Mucosa of descending colon (tissue), 3 donors: ENCODE results near the gene TARBP2. TPM values are rescaled to one million over a fixed set of nuclear protein-coding genes. Genes with fewer than 3 reads are reported as not detected.

Experiments used
- ATAC-seq: fragments of 200-7000 bp; cut with Tn5 transposase; one replicate; pipeline ENCODE4 v1.9.1; 2020; ENCODE audit warnings: mild to moderate bottlenecking, moderate library complexity
- DNase-seq, 3 donors: peaks; one replicate each; pipeline ENCODE4 v3.0.0-alpha.2; 2020
- H3K36me3 ChIP-seq: fragments of 200-600 bp; one replicate; pipeline ENCODE4 v1.8.0; 2021; ENCODE audit warnings: low read depth, mild to moderate bottlenecking
- H3K4me1 ChIP-seq: fragments of 200-600 bp; one replicate; pipeline ENCODE4 v1.8.0; 2021; ENCODE audit warnings: low read depth, mild to moderate bottlenecking
- H3K4me3 ChIP-seq: fragments of 200-600 bp; one replicate; pipeline ENCODE4 v1.8.0; 2021; ENCODE audit warnings: mild to moderate bottlenecking
- H3K9me3 ChIP-seq: fragments of 200-600 bp; one replicate; pipeline ENCODE4 v1.8.0; 2021; ENCODE audit warnings: mild to moderate bottlenecking
- intact Hi-C, 2 donors: fragments of 100-400 bp; cut with DNase I in 1 of 2; cut with micrococcal nuclease in 1 of 2; formaldehyde crosslinking; loops; one replicate each; pipeline versions ENCODE4 v1.11.0 to v1.11.1; 2022; cut with DNase I, micrococcal nuclease
- long read RNA-seq, 2 donors: library from polyadenylated mRNA; unstranded; transcript quantifications; one replicate each; pipeline ENCODE4 v2.0.0, GENCODE V29; 2019 to 2021
- total RNA-seq, 3 donors: library from RNA; stranded (reverse); fragmentation: NEBNext Ultra II Directional in 2 of 3; extraction: Animal tissue kit (Norgen Biotek cat#: 25700) in 2 of 3; gene quantifications; one replicate each; pipeline versions ENCODE4 v1.2.1 to v1.2.4, GENCODE V29; 2021 to 2023
- TF ChIP-seq, protein P1 (sequence below): fragments of 200-600 bp; IDR thresholded peaks from one replicate; pipeline ENCODE4 v1.8.0; 2022; ENCODE audit warnings: antibody characterized with exemption, mild to moderate bottlenecking
- donor health status: DM: no; HTN: no; CAD: no; lungs with moderate emphysema.
- donor health status: DM: no; HTN: no; CAD: no.
- donor health status: DM: no; HTN: yes; CAD: no.

Gene TARBP2, protein sequence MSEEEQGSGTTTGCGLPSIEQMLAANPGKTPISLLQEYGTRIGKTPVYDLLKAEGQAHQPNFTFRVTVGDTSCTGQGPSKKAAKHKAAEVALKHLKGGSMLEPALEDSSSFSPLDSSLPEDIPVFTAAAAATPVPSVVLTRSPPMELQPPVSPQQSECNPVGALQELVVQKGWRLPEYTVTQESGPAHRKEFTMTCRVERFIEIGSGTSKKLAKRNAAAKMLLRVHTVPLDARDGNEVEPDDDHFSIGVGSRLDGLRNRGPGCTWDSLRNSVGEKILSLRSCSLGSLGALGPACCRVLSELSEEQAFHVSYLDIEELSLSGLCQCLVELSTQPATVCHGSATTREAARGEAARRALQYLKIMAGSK
- 10 to 100 TPM; 22.9 to 26.8 (median 25.1) TPM for total RNA-seq
- long read RNA-seq, donor 1, transcript TARBP2-201 (9 exons, 1,867 nt) = major isoform, 8 of 23 reads
- long read RNA-seq, donor 1, partial matches to known transcripts = 3 of 23 reads
- long read RNA-seq, donor 1, other reads (novel, unspliced or antisense) = 12 of 23 reads
- long read RNA-seq, donor 2, transcript TARBP2-201 (9 exons, 1,867 nt) = major isoform, 11 of 22 reads
- long read RNA-seq, donor 2, partial matches to known transcripts = 1 of 22 reads
- long read RNA-seq, donor 2, other reads (novel, unspliced or antisense) = 8 of 22 reads

GRCh38 chr12:53500776-53501614, at the start of gene TARBP2:
TARBP2 (plus strand) TSS chr12:53501283; CDS start chr12:53501409, 126 bp downstream.
- peak; percentile 86 for ATAC-seq
- no peaks in the 10 kb centered on the region for H3K9me3 ChIP-seq
- peak; percentile 98 to 100 (median 98) for DNase-seq
- H3K4me3 ChIP-seq = peak within 1 kb of the TSS; percentile 17
- H3K4me1 ChIP-seq = peaks cover 21% of the 10 kb centered on the region
- TF ChIP-seq, protein P1, sequence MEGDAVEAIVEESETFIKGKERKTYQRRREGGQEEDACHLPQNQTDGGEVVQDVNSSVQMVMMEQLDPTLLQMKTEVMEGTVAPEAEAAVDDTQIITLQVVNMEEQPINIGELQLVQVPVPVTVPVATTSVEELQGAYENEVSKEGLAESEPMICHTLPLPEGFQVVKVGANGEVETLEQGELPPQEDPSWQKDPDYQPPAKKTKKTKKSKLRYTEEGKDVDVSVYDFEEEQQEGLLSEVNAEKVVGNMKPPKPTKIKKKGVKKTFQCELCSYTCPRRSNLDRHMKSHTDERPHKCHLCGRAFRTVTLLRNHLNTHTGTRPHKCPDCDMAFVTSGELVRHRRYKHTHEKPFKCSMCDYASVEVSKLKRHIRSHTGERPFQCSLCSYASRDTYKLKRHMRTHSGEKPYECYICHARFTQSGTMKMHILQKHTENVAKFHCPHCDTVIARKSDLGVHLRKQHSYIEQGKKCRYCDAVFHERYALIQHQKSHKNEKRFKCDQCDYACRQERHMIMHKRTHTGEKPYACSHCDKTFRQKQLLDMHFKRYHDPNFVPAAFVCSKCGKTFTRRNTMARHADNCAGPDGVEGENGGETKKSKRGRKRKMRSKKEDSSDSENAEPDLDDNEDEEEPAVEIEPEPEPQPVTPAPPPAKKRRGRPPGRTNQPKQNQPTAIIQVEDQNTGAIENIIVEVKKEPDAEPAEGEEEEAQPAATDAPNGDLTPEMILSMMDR = no peak
- peaks cover 6% of the 10 kb centered on the region for H3K36me3 ChIP-seq
- intact Hi-C loops = no loop called here

DNA sequence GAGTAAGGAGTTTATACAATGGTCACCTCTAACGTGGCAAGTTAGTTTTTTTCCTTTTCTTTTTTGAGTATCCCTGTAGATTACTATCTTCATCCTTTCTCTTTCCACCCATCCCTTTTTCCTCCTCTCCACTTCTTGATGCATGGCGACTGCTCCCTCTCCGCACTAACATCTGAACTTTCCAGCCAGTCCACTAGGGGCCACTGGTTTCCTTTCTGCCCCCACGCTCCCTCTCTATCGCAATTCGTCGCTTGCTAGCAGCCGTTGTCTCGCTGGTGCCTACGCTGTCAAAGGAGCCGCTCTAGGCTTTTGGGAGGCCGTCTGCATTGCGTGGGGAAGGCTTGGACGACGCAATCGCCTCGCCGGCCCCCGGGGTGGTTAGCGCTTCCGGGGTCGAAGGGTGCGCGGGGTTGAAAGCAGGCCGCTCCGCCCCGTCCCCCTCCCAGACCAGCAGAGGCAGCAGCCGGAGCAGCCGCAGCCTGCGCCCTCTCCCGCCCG, 49.4 kb upstream of the TARBP2 start, which contains the start of gene PCBP2:
Gene PCBP2, plus strand, starts transcription at position 442 of the 498 bp plus-strand sequence. CDS start 2,699 bp downstream, outside the sequence.
- H3K36me3 ChIP-seq = peaks cover 21% of the 10 kb centered on the region
- DNase-seq (peak; percentile 96 to 99 (median 97)), ATAC-seq (peak; percentile 96)
- peaks cover 16% of the 10 kb centered on the region for H3K4me1 ChIP-seq
- TF ChIP-seq, protein P1 = peak; percentile 75
- peak within 1 kb of the TSS; percentile 45 for H3K4me3 ChIP-seq
- no peaks in the 10 kb centered on the region for H3K9me3 ChIP-seq
- intact Hi-C loops = no loop called here

- DNase-seq (peak; percentile 85 to 89 (median 87)), ATAC-seq (peak; percentile 81)
- TF ChIP-seq, protein P1 = no peak
- peaks cover 27% of the 10 kb centered on the region for H3K36me3 ChIP-seq
- peaks cover 16% of the 10 kb centered on the region for H3K4me1 ChIP-seq
- H3K4me3 ChIP-seq = peak overlapping the region; percentile 45
- no peaks in the 10 kb centered on the region for H3K9me3 ChIP-seq
- intact Hi-C loops = no loop called here
These were observed 48.7 kb upstream of the TARBP2 start for GRCh38 chr12:53452159-53453077.

- H3K36me3 ChIP-seq = peaks cover 43% of the 10 kb centered on the region
- intact Hi-C loops = no loop called here
- no peak for ATAC-seq
- H3K9me3 ChIP-seq = no peaks in the 10 kb centered on the region
- H3K4me1 ChIP-seq = peaks cover 16% of the 10 kb centered on the region
- no peak overlapping the region for H3K4me3 ChIP-seq
- TF ChIP-seq, protein P1 = no peak
- no peak for DNase-seq
These were observed 47.0 kb upstream of the TARBP2 start for GRCh38 chr12:53453953-53454640.
